ENCODE measurements around the gene PCDH1. TPM values are rescaled to one million over a fixed set of nuclear protein-coding genes. Genes with fewer than 3 reads are reported as not detected.
A peak's percentile ranks its signal among the peaks of the same experiment; 100 is the strongest.
"Not testable (repeated sequence)": the region's sequence is repeated elsewhere in the genome, so short reads cannot be mapped to it uniquely, and the experiment has no call there.

Gene PCDH1
- total and polyA plus RNA-seq, 2 of the 13 experiments (the other 11 are each of a cell fraction or from before 2014, with no cell fraction given) = 0.11 to 0.83 TPM

- intact Hi-C loops (cut with micrococcal nuclease; ENCODE audit: unreplicated experiment); H3K79me2 ChIP-seq (ENCODE audit: insufficient read depth, low read length); BruUV-seq (replicated peaks); H3K27me3 ChIP-seq (ENCODE audit: control insufficient read depth in 1 of 2, insufficient read depth in 2 of 2, low read length in 2 of 2); FAIRE-seq; H2AFZ ChIP-seq (ENCODE audit: low read length); CTCF ChIA-PET (ENCODE audit: low intra/inter-chr PET ratio, low total read pairs); H4K20me1 ChIP-seq (ENCODE audit: insufficient read depth, low read length); H3K9me3 ChIP-seq (ENCODE audit: low read length); in situ Hi-C loops (cut with HindIII; ENCODE audit: extremely low pct_ligation_motif_present, low pct_unique_long_range_greater_than_20kb); DNase-seq (ENCODE audit: low spot score): not testable (repeated sequence)
- Histone ChIP-seq H3K36me3 (replicated peaks in 1 of 2; ENCODE audit: control insufficient read depth in 1 of 2, insufficient read depth in 2 of 2, low read length in 2 of 2) (peaks cover 6 to 22% of the 10 kb centered on the region in 2 experiments; a peak in 4 of 5 replicates), H3K4me1 (ENCODE audit: insufficient read depth, low read length) (peaks cover 42% of the 10 kb centered on the region), H3K4me2 (ENCODE audit: low read depth, low read length) (peak overlapping the region; percentile 98), H3K4me3 (replicated peaks in 1 of 3; ENCODE audit: insufficient read depth in 1 of 3, low read depth in 2 of 3, low read length in 3 of 3) (peak overlapping the region; percentile 76 to 85 (median 80)), H3K9ac (ENCODE audit: insufficient read depth, low read depth, low read length) (peak overlapping the region; percentile 91), H3K27ac (ENCODE audit: extremely low read length, insufficient read depth, low read length) (peak overlapping the region; percentile 96)
- POLR2A ChIA-PET = interaction anchor here (0.9 to 2.1 kb wide), 20 partner anchors 9 to 603 kb away, joined by 3 to 26 read pairs (median 4); partner anchors contain the start of genes GNPDA1, HDAC3, RELL2 and RNF14
- peak; percentile 16 for ATAC-seq
- 82% methylated on average over 19 of the region's 28 CpGs for WGBS (ENCODE audit: low lambda C conversion rate)
- TF ChIP-seq ZNF572 (CRISPR knock-in tag; IDR thresholded peaks at IDR 0.05) (0 out of 2 replicates have a peak, but pooled peaks have one; percentile 39), POGK (CRISPR knock-in tag; conservative IDR thresholded peaks at IDR 0.05) (0 out of 2 replicates have a peak, but pooled peaks have one; percentile 69), ZNF367 (CRISPR knock-in tag; IDR thresholded peaks at IDR 0.05; ENCODE audit: borderline replicate concordance) (0 out of 2 replicates have a peak, but pooled peaks have one; percentile 6), SNAPC2 (CRISPR knock-in tag; IDR thresholded peaks at IDR 0.05) (0 out of 2 replicates have a peak, but pooled peaks have one; percentile 5), ARNT2 (CRISPR knock-in tag; IDR thresholded peaks at IDR 0.05; ENCODE audit: low read depth) (peak; percentile 8; the same call in 1 of the 2 replicates), ELK4 (CRISPR knock-in tag; IDR thresholded peaks at IDR 0.05; ENCODE audit: borderline replicate concordance) (peak; percentile 1; the same call in 1 of the 2 replicates), BRF2 (CRISPR knock-in tag; IDR thresholded peaks at IDR 0.05) (0 out of 2 replicates have a peak, but pooled peaks have one; percentile 2), CENPT (CRISPR knock-in tag; IDR thresholded peaks at IDR 0.05; ENCODE audit: low read depth) (0 out of 2 replicates have a peak, but pooled peaks have one; percentile 1), FLYWCH1 (CRISPR knock-in tag; IDR thresholded peaks at IDR 0.05) (0 out of 2 replicates have a peak, but pooled peaks have one; percentile 15)
Observed at GRCh38 chr5:141922827-141923447, 44.7 kb upstream of the PCDH1 start.
